SH-SY5Y (cell line): Measurements from ENCODE around the gene ACTL8.

Source experiments
- GATA2 ChIP-seq: IDR thresholded peaks from 2 replicates; pipeline ENCODE4 v1.6.1; 2011; ENCODE audit warnings: mild to moderate bottlenecking, low read depth, low read length
- GATA3 ChIP-seq: IDR thresholded peaks from 2 replicates; pipeline ENCODE4 v1.6.1; 2011; ENCODE audit warnings: low read depth, mild to moderate bottlenecking, low read length, moderate library complexity

- no peak for TF ChIP-seq GATA2
- no peak for TF ChIP-seq GATA3
These were observed 37.3 kb downstream of the ACTL8 start for GRCh38 chr1:17792421-17792820.
